K562 (cell line): Measurements from ENCODE around the gene UBR7.

ENCODE experiments used
- HCFC1 ChIP-seq: IDR thresholded peaks from 2 replicates; pipeline ENCODE4 v1.6.1; 2012; ENCODE audit warnings: low read depth, low read length, improper control_type of control experiment
- HDAC2 ChIP-seq: fragments of 450-650 bp; IDR thresholded peaks from 2 replicates; pipeline ENCODE4 v1.6.1; 2016; ENCODE audit warnings: mild to moderate bottlenecking
- PHF21A ChIP-seq: fragments of 450-650 bp; IDR thresholded peaks from 2 replicates; pipeline ENCODE4 v1.6.1; 2017; ENCODE audit warnings: low read depth, borderline replicate concordance
- SMAD4 ChIP-seq: fragments of 250-450 bp; sonication (Bioruptor Pico); conservative IDR thresholded peaks from 2 replicates; pipeline ENCODE4 v1.8.0; 2021; ENCODE audit warnings: inconsistent platforms, mild to moderate bottlenecking, moderate library complexity
- TF ChIP-seq, protein P1 (sequence below), 3 experiments: IDR thresholded peaks in 2 of 3; conservative IDR thresholded peaks in 1 of 3; 2 replicates each; pipeline ENCODE4 v1.5.1; 2011 to 2012; ENCODE audit warnings: low read length in 3 of 3, mild to moderate bottlenecking in 3 of 3, control low read depth in 2 of 3, improper control_type of control experiment in 1 of 3, inconsistent platforms in 1 of 3, low read depth in 1 of 3, mixed read lengths in 1 of 3, moderate library complexity in 1 of 3; ENCODE audit not compliant: insufficient read depth in 2 of 3

DNA sequence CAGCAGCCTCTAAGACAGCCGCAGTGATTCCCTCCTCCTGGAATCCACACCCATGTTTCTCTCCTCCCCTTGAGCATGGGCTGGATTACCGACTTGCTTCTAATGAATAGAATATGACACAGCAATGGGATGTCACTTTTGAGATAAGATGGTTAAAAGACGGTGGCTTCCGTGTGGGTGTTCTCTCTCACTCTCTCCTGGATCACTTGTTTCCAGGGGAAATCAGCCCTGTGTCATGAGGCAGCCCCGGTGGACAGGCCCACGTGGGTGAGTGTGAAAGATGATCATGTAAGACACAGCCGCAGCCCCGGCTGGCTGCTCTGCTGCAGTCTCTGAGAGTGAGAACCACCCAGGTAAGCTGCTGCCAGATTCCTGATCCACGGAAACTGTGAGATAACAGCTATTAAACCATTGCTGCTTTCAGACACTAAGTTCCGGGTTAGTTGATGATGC lies 33.1 kb upstream of the UBR7 start:
- TF ChIP-seq HDAC2 (no peak), PHF21A (no peak), HCFC1 (no peak), SMAD4 (CRISPR knock-in tag) (no peak)
- TF ChIP-seq, protein P1, sequence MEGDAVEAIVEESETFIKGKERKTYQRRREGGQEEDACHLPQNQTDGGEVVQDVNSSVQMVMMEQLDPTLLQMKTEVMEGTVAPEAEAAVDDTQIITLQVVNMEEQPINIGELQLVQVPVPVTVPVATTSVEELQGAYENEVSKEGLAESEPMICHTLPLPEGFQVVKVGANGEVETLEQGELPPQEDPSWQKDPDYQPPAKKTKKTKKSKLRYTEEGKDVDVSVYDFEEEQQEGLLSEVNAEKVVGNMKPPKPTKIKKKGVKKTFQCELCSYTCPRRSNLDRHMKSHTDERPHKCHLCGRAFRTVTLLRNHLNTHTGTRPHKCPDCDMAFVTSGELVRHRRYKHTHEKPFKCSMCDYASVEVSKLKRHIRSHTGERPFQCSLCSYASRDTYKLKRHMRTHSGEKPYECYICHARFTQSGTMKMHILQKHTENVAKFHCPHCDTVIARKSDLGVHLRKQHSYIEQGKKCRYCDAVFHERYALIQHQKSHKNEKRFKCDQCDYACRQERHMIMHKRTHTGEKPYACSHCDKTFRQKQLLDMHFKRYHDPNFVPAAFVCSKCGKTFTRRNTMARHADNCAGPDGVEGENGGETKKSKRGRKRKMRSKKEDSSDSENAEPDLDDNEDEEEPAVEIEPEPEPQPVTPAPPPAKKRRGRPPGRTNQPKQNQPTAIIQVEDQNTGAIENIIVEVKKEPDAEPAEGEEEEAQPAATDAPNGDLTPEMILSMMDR (IDR thresholded peaks at IDR 0.05 in 2 of 3, conservative IDR thresholded peaks at IDR 0.05 in 1 of 3; ENCODE audit: insufficient read depth in 2 of 3, low read depth in 1 of 3, low read length in 3 of 3): no peak
